ENCODE results near the gene AMDHD2.

GRCh38 chr16:2482249-2482648, 37.9 kb upstream of the AMDHD2 start:
- no peak for TF ChIP-seq CTCF (IDR thresholded peaks at IDR 0.05)
- no peak for TF ChIP-seq EP300 (IDR thresholded peaks at IDR 0.05; ENCODE audit: low read depth)
- TF ChIP-seq POLR2A (IDR thresholded peaks at IDR 0.05), result no peak
